ENCODE data around the gene IGFBP5.
A peak's percentile ranks its signal among the peaks of the same experiment; 100 is the strongest.

The IGFBP5 gene

DNA sequence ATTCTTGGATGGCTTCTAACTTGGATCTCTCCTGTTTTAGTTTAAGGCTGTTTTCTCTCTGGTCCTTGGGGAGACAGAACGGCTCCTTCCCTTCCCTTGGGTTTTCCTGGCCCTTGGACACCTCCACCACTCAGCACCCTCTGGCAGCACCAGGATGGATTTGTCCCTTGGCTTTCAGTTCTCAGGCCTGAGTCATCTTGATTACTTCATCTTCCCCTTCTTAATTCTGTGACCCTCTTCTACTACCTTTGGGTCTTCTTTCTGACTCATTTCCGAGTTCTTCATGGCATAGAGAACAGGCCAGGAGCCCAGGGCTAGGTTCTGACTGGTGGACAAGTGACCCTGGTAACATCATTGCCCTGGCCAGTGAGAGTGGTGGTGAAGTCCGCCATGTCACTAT is 47.2 kb downstream of the IGFBP5 start:
- DNase-seq (ENCODE audit: low read depth in 2 of 2): peak; percentile 24 to 54
- TF ChIP-seq CTCF (IDR thresholded peaks at IDR 0.05; ENCODE audit: low read depth, low read length): no peak
- H3K4me3 ChIP-seq (replicated peaks in 1 of 2; ENCODE audit: low read depth in 2 of 2, low read length in 2 of 2): no peak overlapping the region

- no peak overlapping the region for H3K4me3 ChIP-seq (replicated peaks in 1 of 2; ENCODE audit: low read depth in 2 of 2, low read length in 2 of 2)
- DNase-seq (ENCODE audit: low read depth in 2 of 2): no peak
- no peak for TF ChIP-seq CTCF (IDR thresholded peaks at IDR 0.05; ENCODE audit: low read depth, low read length)
These were observed 49.2 kb downstream of the IGFBP5 start for GRCh38 chr2:216646116-216646515.

DNA sequence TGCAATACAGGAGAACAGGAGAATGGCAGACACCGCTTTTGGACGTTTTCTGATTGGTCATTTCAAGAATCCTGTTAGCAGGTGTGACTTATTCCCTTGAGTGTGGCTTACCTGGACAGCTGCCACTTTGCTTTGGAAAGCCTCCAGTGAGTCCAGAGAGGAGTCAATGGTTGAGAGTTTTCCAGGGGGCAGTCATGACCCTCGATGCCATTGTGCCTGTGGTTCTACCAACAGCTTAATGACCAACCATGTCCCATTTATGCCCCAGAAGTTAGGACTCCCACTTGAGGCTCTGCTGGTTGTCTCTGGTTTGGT is 49.8 kb downstream of the IGFBP5 start:
- no peak for TF ChIP-seq CTCF (IDR thresholded peaks at IDR 0.05; ENCODE audit: low read depth, low read length)
- DNase-seq (ENCODE audit: low read depth in 2 of 2): no peak
- H3K4me3 ChIP-seq (replicated peaks in 1 of 2; ENCODE audit: low read depth in 2 of 2, low read length in 2 of 2): no peak overlapping the region

- no peak for TF ChIP-seq CTCF (IDR thresholded peaks at IDR 0.05; ENCODE audit: low read depth, low read length)
- no peak overlapping the region for H3K4me3 ChIP-seq (replicated peaks in 1 of 2; ENCODE audit: low read depth in 2 of 2, low read length in 2 of 2)
- peak in 1 of 2 donors; percentile 54 for DNase-seq (ENCODE audit: low read depth in 2 of 2)
These were observed 50.3 kb downstream of the IGFBP5 start for GRCh38 chr2:216644842-216645635.

- TF ChIP-seq CTCF (IDR thresholded peaks at IDR 0.05; ENCODE audit: low read depth, low read length): no peak
- DNase-seq (ENCODE audit: low read depth in 2 of 2): peak in 1 of 2 donors; percentile 87
- H3K4me3 ChIP-seq (replicated peaks in 1 of 2; ENCODE audit: low read depth in 2 of 2, low read length in 2 of 2): no peak overlapping the region
These were observed 51.2 kb downstream of the IGFBP5 start for GRCh38 chr2:216643986-216644659.

- TF ChIP-seq CTCF (IDR thresholded peaks at IDR 0.05; ENCODE audit: low read depth, low read length): no peak
- no peak for DNase-seq (ENCODE audit: low read depth in 2 of 2)
- no peak overlapping the region for H3K4me3 ChIP-seq (replicated peaks in 1 of 2; ENCODE audit: low read depth in 2 of 2, low read length in 2 of 2)
These were observed 57.9 kb downstream of the IGFBP5 start for GRCh38 chr2:216637472-216637871.

Measured in cardiac fibroblast (primary cell).